Progenitor cell of endocrine pancreas (in vitro differentiated cells): Measurements from ENCODE around the gene MYH3. TPM values are rescaled to one million over a fixed set of nuclear protein-coding genes. Genes with fewer than 3 reads are reported as not detected.

Experiments
- DNase-seq: peaks from one replicate; pipeline ENCODE4 v3.0.0; 2021; ENCODE audit warnings: low spot score; ENCODE audit not compliant: unreplicated experiment
- H3K27ac Mint-ChIP-seq: 2 replicates; pipeline ENCODE4 v1.8.0; 2021; ENCODE audit warnings: mild to moderate bottlenecking, moderate library complexity, mixed read lengths
- H3K27me3 Mint-ChIP-seq: 2 replicates; pipeline ENCODE4 v1.8.0; 2021; ENCODE audit warnings: mixed read lengths
- H3K36me3 Mint-ChIP-seq: 2 replicates; pipeline ENCODE4 v1.8.0; 2022; ENCODE audit warnings: mixed read lengths; ENCODE audit not compliant: insufficient read depth
- H3K4me1 Mint-ChIP-seq: 2 replicates; pipeline ENCODE4 v1.8.0; 2021; ENCODE audit warnings: low read depth, mixed read lengths
- H3K4me3 Mint-ChIP-seq: 2 replicates; pipeline ENCODE4 v1.8.0; 2021; ENCODE audit warnings: low read depth, mild to moderate bottlenecking, moderate library complexity, mixed read lengths
- H3K9me3 Mint-ChIP-seq: 2 replicates; pipeline ENCODE4 v1.8.0; 2021; ENCODE audit warnings: low read depth, mixed read lengths
- total RNA-seq: library from RNA; stranded (reverse); gene quantifications from 2 replicates; pipeline ENCODE4 v1.2.1, GENCODE V29; 2021
- TF ChIP-seq, protein P1 (sequence below): fragments of 200-600 bp; sonication (generic); IDR thresholded peaks from one replicate; pipeline ENCODE4 v1.5.0; 2021; ENCODE audit warnings: antibody characterized with exemption, mild to moderate bottlenecking; ENCODE audit not compliant: unreplicated experiment

MYH3 gene
- total RNA-seq, 1 donor from 2014 or later: 4.4 TPM

- no peak for DNase-seq
- Mint-ChIP-seq H3K4me3 (no peak overlapping the region), H3K27ac (no peak overlapping the region), H3K27me3 (no peaks in the 10 kb centered on the region), H3K4me1 (no peaks in the 10 kb centered on the region), H3K36me3 (peaks cover 11% of the 10 kb centered on the region), H3K9me3 (no peaks in the 10 kb centered on the region)
- TF ChIP-seq, protein P1, sequence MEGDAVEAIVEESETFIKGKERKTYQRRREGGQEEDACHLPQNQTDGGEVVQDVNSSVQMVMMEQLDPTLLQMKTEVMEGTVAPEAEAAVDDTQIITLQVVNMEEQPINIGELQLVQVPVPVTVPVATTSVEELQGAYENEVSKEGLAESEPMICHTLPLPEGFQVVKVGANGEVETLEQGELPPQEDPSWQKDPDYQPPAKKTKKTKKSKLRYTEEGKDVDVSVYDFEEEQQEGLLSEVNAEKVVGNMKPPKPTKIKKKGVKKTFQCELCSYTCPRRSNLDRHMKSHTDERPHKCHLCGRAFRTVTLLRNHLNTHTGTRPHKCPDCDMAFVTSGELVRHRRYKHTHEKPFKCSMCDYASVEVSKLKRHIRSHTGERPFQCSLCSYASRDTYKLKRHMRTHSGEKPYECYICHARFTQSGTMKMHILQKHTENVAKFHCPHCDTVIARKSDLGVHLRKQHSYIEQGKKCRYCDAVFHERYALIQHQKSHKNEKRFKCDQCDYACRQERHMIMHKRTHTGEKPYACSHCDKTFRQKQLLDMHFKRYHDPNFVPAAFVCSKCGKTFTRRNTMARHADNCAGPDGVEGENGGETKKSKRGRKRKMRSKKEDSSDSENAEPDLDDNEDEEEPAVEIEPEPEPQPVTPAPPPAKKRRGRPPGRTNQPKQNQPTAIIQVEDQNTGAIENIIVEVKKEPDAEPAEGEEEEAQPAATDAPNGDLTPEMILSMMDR: no peak
Observed at GRCh38 chr17:10674704-10675103, 17.6 kb upstream of the MYH3 start.

- Mint-ChIP-seq H3K9me3 (no peaks in the 10 kb centered on the region), H3K4me1 (peaks cover 6% of the 10 kb centered on the region), H3K27ac (no peak overlapping the region), H3K27me3 (no peaks in the 10 kb centered on the region), H3K4me3 (no peak overlapping the region), H3K36me3 (peaks cover 6% of the 10 kb centered on the region)
- no peak for DNase-seq
- TF ChIP-seq, protein P1: no peak
Observed at GRCh38 chr17:10673312-10673711, 16.2 kb upstream of the MYH3 start.

GRCh38 chr17:10668775-10669174, 11.7 kb upstream of the MYH3 start:
- Mint-ChIP-seq H3K4me3 (no peak overlapping the region), H3K27me3 (no peaks in the 10 kb centered on the region), H3K4me1 (peaks cover 7% of the 10 kb centered on the region), H3K27ac (no peak overlapping the region), H3K36me3 (peaks cover 1% of the 10 kb centered on the region), H3K9me3 (no peaks in the 10 kb centered on the region)
- DNase-seq: no peak
- TF ChIP-seq, protein P1: no peak

- no peaks in the 10 kb centered on the region for H3K9me3 Mint-ChIP-seq
- no peak for DNase-seq
- TF ChIP-seq, protein P1: no peak
- no peak overlapping the region for H3K27ac Mint-ChIP-seq
- H3K4me3 Mint-ChIP-seq: no peak overlapping the region
- no peaks in the 10 kb centered on the region for H3K36me3 Mint-ChIP-seq
- H3K4me1 Mint-ChIP-seq: peaks cover 7% of the 10 kb centered on the region
- H3K27me3 Mint-ChIP-seq: no peaks in the 10 kb centered on the region
Observed at GRCh38 chr17:10666906-10667305, 9.8 kb upstream of the MYH3 start.

DNA sequence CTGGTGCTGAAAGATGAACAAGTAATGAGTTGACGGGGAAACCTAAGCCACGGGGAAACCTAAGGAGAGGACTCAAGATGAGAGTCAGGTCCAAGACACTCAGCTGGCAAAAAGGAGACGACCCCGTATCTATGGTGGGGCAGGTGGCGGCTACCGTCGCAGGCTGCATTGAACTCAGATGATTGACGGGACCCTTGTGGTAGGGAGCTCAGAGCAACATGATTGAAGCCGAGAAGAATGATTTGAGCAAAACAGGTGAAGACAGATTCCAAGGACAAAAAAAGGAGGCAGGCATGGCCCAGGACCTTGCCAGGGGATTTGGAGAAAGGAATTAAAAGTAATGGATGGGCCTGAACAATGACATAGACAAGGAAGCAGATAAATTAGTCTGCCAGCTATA, 7.5 kb upstream of the MYH3 start:
- H3K36me3 Mint-ChIP-seq: no peaks in the 10 kb centered on the region
- H3K4me3 Mint-ChIP-seq: no peak overlapping the region
- no peaks in the 10 kb centered on the region for H3K9me3 Mint-ChIP-seq
- H3K27ac Mint-ChIP-seq: no peak overlapping the region
- H3K27me3 Mint-ChIP-seq: no peaks in the 10 kb centered on the region
- peaks cover 7% of the 10 kb centered on the region for H3K4me1 Mint-ChIP-seq
- TF ChIP-seq, protein P1: no peak
- no peak for DNase-seq
